Suprapubic skin (tissue), 3 donors: ENCODE data around the gene GALNT2.

Source experiments
- CTCF ChIP-seq, 2 donors: fragments of 200-600 bp in 1 of 2; fragments of 450-650 bp in 1 of 2; sonication (generic) in 1 of 2; IDR thresholded peaks; one replicate each; pipeline ENCODE4 v1.5.1; 2016 to 2019; ENCODE audit warnings: antibody characterized with exemption in 2 of 2, mild to moderate bottlenecking in 1 of 2, moderate library complexity in 1 of 2
- POLR2A ChIP-seq, 2 donors: fragments of 450-650 bp; IDR thresholded peaks; one replicate each; pipeline ENCODE4 v1.6.1; 2017; ENCODE audit warnings: antibody characterized with exemption in 2 of 2, mild to moderate bottlenecking in 2 of 2, moderate library complexity in 2 of 2

- no peak for TF ChIP-seq POLR2A (IDR thresholded peaks at IDR 0.05)
- no peak for TF ChIP-seq CTCF (IDR thresholded peaks at IDR 0.05)
Observed at GRCh38 chr1:230211436-230212145, 144.6 kb downstream of the GALNT2 start.
